HepG2 (cell line): ENCODE measurements around the gene FAM32A. TPM values are rescaled to one million over a fixed set of nuclear protein-coding genes. Genes with fewer than 3 reads are reported as not detected.

Source experiments
- ATAC-seq: fragments of 200-7000 bp; cut with Tn5 transposase; 3 replicates; pipeline ENCODE4 v1.9.1; 2020; ENCODE audit warnings: mild to moderate bottlenecking, moderate library complexity
- BruUV-seq: library from RNA; stranded (reverse); fragments of 400-500 nt; replicated peaks from 2 replicates; lab custom pipeline; 2021; lab: Mats Ljungman, UMichigan
- CTCF ChIA-PET: fragments of 300-600 bp; formaldehyde crosslinking; extraction: SDS; loops from one replicate; lab custom pipeline; 2021; ENCODE audit warnings: low total read pairs, inconsistent platforms, low intra/inter-chr PET ratio; lab: Yijun Ruan, JAX
- POLR2A ChIA-PET: fragments of 350-600 bp; sonication (Branson Sonifier 250); formaldehyde crosslinking; loops from one replicate; lab custom pipeline; 2020; ENCODE audit warnings: antibody characterized with exemption, inconsistent platforms; lab: Yijun Ruan, JAX
- DNase-seq: peaks from one replicate; pipeline ENCODE4 v3.0.0-alpha.2; 2015; ENCODE audit warnings: low spot score
- FAIRE-seq: peaks from 3 replicates; lab custom pipeline; 2011; peaks lifted over from hg19 to GRCh38; lab: Jason Lieb, UNC
- H2AFZ ChIP-seq: one replicate; pipeline ENCODE4 v1.6.1; 2011; ENCODE audit warnings: low read length, inconsistent platforms
- H3K27ac ChIP-seq: fragments of 300-600 bp; 3 replicates; pipeline ENCODE4 v1.8.0; 2011; ENCODE audit warnings: mixed run types, mild to moderate bottlenecking, mixed read lengths, low read length, inconsistent platforms; ENCODE audit not compliant: insufficient read depth; ENCODE audit errors: extremely low read length
- H3K27me3 ChIP-seq, 2 experiments: fragments of 200-600 bp in 1 of 2; 2 replicates in 1 of 2; 3 replicates in 1 of 2; pipeline versions ENCODE4 v1.6.0 to v1.8.0; 2011; ENCODE audit warnings: low read length in 2 of 2, mild to moderate bottlenecking in 2 of 2, moderate library complexity in 2 of 2, inconsistent platforms in 1 of 2; ENCODE audit not compliant: insufficient read depth in 2 of 2, control insufficient read depth in 1 of 2
- H3K36me3 ChIP-seq, 2 experiments: fragments of 200-600 bp in 1 of 2; replicated peaks in 1 of 2; 2 replicates in 1 of 2; 3 replicates in 1 of 2; pipeline versions ENCODE4 v1.5.1 to v1.8.0; 2011; ENCODE audit warnings: low read length in 2 of 2, inconsistent platforms in 1 of 2; ENCODE audit not compliant: insufficient read depth in 2 of 2, control insufficient read depth in 1 of 2
- H3K4me1 ChIP-seq: 2 replicates; pipeline ENCODE4 v1.5.1; 2012; ENCODE audit warnings: low read length, inconsistent platforms; ENCODE audit not compliant: insufficient read depth
- H3K4me2 ChIP-seq: 2 replicates; pipeline ENCODE4 v1.6.0; 2011; ENCODE audit warnings: low read depth, low read length, inconsistent platforms
- H3K4me3 ChIP-seq, 3 experiments: fragments of 200-600 bp in 1 of 3; sonication (generic), shearing (Covaris generic) in 1 of 3; replicated peaks in 1 of 3; 2 replicates each; pipeline ENCODE4 v1.5.1; 2011 to 2016; ENCODE audit warnings: low read length in 3 of 3, inconsistent platforms in 2 of 3, low read depth in 2 of 3, mild to moderate bottlenecking in 2 of 3, control low read depth in 1 of 3, mixed read lengths in 1 of 3; ENCODE audit not compliant: insufficient read depth in 1 of 3
- H3K79me2 ChIP-seq: one replicate; pipeline ENCODE4 v1.6.1; 2011; ENCODE audit warnings: low read length, inconsistent platforms; ENCODE audit not compliant: insufficient read depth
- H3K9ac ChIP-seq: 2 replicates; pipeline ENCODE4 v1.6.0; 2011; ENCODE audit warnings: mild to moderate bottlenecking, low read depth, low read length, inconsistent platforms; ENCODE audit not compliant: insufficient read depth
- H3K9me3 ChIP-seq: 2 replicates; pipeline ENCODE4 v1.5.1; 2012; ENCODE audit warnings: mild to moderate bottlenecking, low read length
- H4K20me1 ChIP-seq: 2 replicates; pipeline ENCODE4 v1.6.0; 2011; ENCODE audit warnings: inconsistent platforms, mild to moderate bottlenecking, low read length, moderate library complexity; ENCODE audit not compliant: insufficient read depth
- FOXM1 ChIP-seq: sonication (generic); formaldehyde crosslinking; IDR thresholded peaks from 2 replicates; pipeline ENCODE4 v1.5.0; 2020; ENCODE audit warnings: missing genetic modification reagents
- GTF3A ChIP-seq: sonication (generic); formaldehyde crosslinking; conservative IDR thresholded peaks from 2 replicates; pipeline ENCODE4 v1.4.0; 2020; ENCODE audit warnings: mild to moderate bottlenecking, missing genetic modification reagents
- KDM3A ChIP-seq: IDR thresholded peaks from 2 replicates; pipeline ENCODE4 v1.6.1; 2018; ENCODE audit warnings: low read depth, missing compliant biosample characterization
- RBFOX2 ChIP-seq: fragments of 200-400 bp; formaldehyde crosslinking; IDR thresholded peaks from 2 replicates; pipeline ENCODE4 v1.6.1; 2017; ENCODE audit warnings: low read depth, mild to moderate bottlenecking, low read length
- SP5 ChIP-seq: IDR thresholded peaks from 2 replicates; pipeline ENCODE4 v1.6.1; 2016; ENCODE audit warnings: low read depth, borderline replicate concordance
- ZNF589 ChIP-seq: sonication (generic); formaldehyde crosslinking; conservative IDR thresholded peaks from 2 replicates; pipeline ENCODE4 v1.8.0; 2022; ENCODE audit warnings: mild to moderate bottlenecking, moderate library complexity, missing genetic modification reagents
- WGBS: methylation state at CpG from one replicate; pipeline ENCODE4 v1.1.6; 2017; ENCODE audit warnings: low lambda C conversion rate; 5-methylcytosine and 5-hydroxymethylcytosine counted together
- in situ Hi-C: cut with HindIII; loops from 2 replicates; pipeline ENCODE4 v1.10.0; 2017; ENCODE audit warnings: low pct_unique_long_range_greater_than_20kb; ENCODE audit not compliant: extremely low pct_ligation_motif_present
- intact Hi-C: fragments of 100-400 bp; cut with micrococcal nuclease; formaldehyde crosslinking; loops from one replicate; pipeline ENCODE4 v1.10.0; 2022; ENCODE audit not compliant: unreplicated experiment
- polyA plus RNA-seq, 8 experiments: library from polyadenylated mRNA; depleted of rRNA in 3 of 8; stranded (reverse) in 7 of 8; unstranded in 1 of 8; fragments of >200 nt; fragmentation: Illumina TruSeq in 4 of 8; extraction: Trizol in 4 of 8; gene quantifications; 2 replicates each; pipeline versions ENCODE4 v1.2.1 to v1.2.3, GENCODE V29; 2011 to 2016; ENCODE audit warnings: low read depth in 4 of 8, missing spikeins in 1 of 8, mixed read lengths in 1 of 8; ENCODE audit not compliant: insufficient read depth in 1 of 8
- total RNA-seq, 5 experiments: library from RNA; depleted of rRNA; stranded (reverse); fragments of >200 nt; fragmentation: Illumina TruSeq; extraction: Trizol; gene quantifications; 2 replicates each; pipeline ENCODE4 v1.2.3, GENCODE V29; 2016; ENCODE audit warnings: low read depth in 1 of 5
- TF ChIP-seq, protein P1 (sequence below): sonication (generic); formaldehyde crosslinking; conservative IDR thresholded peaks from 2 replicates; pipeline ENCODE4 v1.5.0; 2020; ENCODE audit warnings: missing genetic modification reagents
- TF ChIP-seq, protein P2 (sequence below): sonication (generic); formaldehyde crosslinking; IDR thresholded peaks from 2 replicates; pipeline ENCODE4 v1.5.1; 2020; ENCODE audit warnings: mild to moderate bottlenecking, missing genetic modification reagents, moderate library complexity
- TF ChIP-seq, protein P3 (sequence below): sonication (generic); formaldehyde crosslinking; IDR thresholded peaks from 2 replicates; pipeline ENCODE4 v1.4.0; 2020; ENCODE audit warnings: missing genetic modification reagents, borderline replicate concordance
- TF ChIP-seq, protein P4 (sequence below): sonication (generic); formaldehyde crosslinking; IDR thresholded peaks from 2 replicates; pipeline ENCODE4 v1.9.0; 2021; ENCODE audit warnings: missing genetic modification reagents, borderline replicate concordance
- TF ChIP-seq, protein P5 (sequence below): sonication (generic); formaldehyde crosslinking; conservative IDR thresholded peaks from 2 replicates; pipeline ENCODE4 v1.4.0; 2020; ENCODE audit warnings: missing genetic modification reagents
- TF ChIP-seq, protein P6 (sequence below): sonication (generic); formaldehyde crosslinking; IDR thresholded peaks from 2 replicates; pipeline ENCODE4 v1.4.0; 2020; ENCODE audit warnings: missing genetic modification reagents
- TF ChIP-seq, protein P7 (sequence below): sonication (generic); formaldehyde crosslinking; IDR thresholded peaks from 2 replicates; pipeline ENCODE4 v1.4.0; 2020; ENCODE audit warnings: low read depth, mild to moderate bottlenecking, missing genetic modification reagents

The FAM32A gene
- total and polyA plus RNA-seq, 2 of the 13 experiments (the other 11 are each of a cell fraction or from before 2014, with no cell fraction given) = 85.8 to 86.2 TPM

DNA sequence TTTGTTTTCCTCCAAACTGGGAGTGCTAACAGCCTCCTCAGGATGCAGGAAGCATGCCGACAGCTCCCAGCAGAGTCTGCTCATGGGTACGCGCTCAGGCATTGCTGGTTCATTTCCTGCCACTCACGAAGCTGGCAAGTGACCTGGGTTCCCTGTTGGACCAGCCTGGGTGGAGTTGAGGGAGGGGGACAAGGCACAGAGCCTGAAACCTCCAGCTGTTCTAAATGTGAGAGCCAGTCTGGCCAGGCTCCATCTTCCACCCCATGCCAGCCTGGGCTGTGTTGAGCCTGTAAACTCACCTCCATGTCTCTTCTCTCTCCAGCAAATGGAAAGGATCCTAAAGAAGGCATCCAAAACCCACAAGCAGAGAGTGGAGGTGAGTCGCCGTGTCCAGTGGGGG, 5.0 kb downstream of the FAM32A start:
- Histone ChIP-seq H3K27me3 (no peaks in the 10 kb centered on the region; a peak in 1 of 5 replicates), H3K9me3 (no peaks in the 10 kb centered on the region), H3K4me2 (no peak overlapping the region), H3K9ac (no peak overlapping the region), H3K4me1 (peaks cover 12% of the 10 kb centered on the region), H2AFZ (no peak overlapping the region), H3K79me2 (peaks cover 18% of the 10 kb centered on the region), H4K20me1 (no peaks in the 10 kb centered on the region), H3K36me3 (peaks cover 20 to 34% of the 10 kb centered on the region in 2 experiments), H3K4me3 (no peak overlapping the region)
- ChIA-PET POLR2A (no interaction called here), CTCF (no interaction called here)
- ATAC-seq (no peak), FAIRE-seq (no peak)
- intact Hi-C loops = no loop called here
- BruUV-seq = no TSS peak
- no peak for TF ChIP-seq FOXM1 (CRISPR knock-in tag)
- TF ChIP-seq, protein P1, sequence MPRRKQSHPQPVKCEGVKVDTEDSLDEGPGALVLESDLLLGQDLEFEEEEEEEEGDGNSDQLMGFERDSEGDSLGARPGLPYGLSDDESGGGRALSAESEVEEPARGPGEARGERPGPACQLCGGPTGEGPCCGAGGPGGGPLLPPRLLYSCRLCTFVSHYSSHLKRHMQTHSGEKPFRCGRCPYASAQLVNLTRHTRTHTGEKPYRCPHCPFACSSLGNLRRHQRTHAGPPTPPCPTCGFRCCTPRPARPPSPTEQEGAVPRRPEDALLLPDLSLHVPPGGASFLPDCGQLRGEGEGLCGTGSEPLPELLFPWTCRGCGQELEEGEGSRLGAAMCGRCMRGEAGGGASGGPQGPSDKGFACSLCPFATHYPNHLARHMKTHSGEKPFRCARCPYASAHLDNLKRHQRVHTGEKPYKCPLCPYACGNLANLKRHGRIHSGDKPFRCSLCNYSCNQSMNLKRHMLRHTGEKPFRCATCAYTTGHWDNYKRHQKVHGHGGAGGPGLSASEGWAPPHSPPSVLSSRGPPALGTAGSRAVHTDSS (CRISPR knock-in tag) = no peak
- TF ChIP-seq SP5 (CRISPR knock-in tag) = no peak
- TF ChIP-seq, protein P2, sequence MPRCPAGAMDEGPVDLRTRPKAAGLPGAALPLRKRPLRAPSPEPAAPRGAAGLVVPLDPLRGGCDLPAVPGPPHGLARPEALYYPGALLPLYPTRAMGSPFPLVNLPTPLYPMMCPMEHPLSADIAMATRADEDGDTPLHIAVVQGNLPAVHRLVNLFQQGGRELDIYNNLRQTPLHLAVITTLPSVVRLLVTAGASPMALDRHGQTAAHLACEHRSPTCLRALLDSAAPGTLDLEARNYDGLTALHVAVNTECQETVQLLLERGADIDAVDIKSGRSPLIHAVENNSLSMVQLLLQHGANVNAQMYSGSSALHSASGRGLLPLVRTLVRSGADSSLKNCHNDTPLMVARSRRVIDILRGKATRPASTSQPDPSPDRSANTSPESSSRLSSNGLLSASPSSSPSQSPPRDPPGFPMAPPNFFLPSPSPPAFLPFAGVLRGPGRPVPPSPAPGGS (CRISPR knock-in tag) = no peak
- TF ChIP-seq, protein P3, sequence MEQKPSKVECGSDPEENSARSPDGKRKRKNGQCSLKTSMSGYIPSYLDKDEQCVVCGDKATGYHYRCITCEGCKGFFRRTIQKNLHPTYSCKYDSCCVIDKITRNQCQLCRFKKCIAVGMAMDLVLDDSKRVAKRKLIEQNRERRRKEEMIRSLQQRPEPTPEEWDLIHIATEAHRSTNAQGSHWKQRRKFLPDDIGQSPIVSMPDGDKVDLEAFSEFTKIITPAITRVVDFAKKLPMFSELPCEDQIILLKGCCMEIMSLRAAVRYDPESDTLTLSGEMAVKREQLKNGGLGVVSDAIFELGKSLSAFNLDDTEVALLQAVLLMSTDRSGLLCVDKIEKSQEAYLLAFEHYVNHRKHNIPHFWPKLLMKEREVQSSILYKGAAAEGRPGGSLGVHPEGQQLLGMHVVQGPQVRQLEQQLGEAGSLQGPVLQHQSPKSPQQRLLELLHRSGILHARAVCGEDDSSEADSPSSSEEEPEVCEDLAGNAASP = no peak
- no peak for TF ChIP-seq KDM3A (CRISPR knock-in tag)
- TF ChIP-seq, protein P4, sequence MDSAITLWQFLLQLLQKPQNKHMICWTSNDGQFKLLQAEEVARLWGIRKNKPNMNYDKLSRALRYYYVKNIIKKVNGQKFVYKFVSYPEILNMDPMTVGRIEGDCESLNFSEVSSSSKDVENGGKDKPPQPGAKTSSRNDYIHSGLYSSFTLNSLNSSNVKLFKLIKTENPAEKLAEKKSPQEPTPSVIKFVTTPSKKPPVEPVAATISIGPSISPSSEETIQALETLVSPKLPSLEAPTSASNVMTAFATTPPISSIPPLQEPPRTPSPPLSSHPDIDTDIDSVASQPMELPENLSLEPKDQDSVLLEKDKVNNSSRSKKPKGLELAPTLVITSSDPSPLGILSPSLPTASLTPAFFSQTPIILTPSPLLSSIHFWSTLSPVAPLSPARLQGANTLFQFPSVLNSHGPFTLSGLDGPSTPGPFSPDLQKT = no peak
- TF ChIP-seq, protein P5, sequence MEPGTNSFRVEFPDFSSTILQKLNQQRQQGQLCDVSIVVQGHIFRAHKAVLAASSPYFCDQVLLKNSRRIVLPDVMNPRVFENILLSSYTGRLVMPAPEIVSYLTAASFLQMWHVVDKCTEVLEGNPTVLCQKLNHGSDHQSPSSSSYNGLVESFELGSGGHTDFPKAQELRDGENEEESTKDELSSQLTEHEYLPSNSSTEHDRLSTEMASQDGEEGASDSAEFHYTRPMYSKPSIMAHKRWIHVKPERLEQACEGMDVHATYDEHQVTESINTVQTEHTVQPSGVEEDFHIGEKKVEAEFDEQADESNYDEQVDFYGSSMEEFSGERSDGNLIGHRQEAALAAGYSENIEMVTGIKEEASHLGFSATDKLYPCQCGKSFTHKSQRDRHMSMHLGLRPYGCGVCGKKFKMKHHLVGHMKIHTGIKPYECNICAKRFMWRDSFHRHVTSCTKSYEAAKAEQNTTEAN (CRISPR knock-in tag) = no peak
- no peak for TF ChIP-seq GTF3A (CRISPR knock-in tag)
- TF ChIP-seq, protein P6, sequence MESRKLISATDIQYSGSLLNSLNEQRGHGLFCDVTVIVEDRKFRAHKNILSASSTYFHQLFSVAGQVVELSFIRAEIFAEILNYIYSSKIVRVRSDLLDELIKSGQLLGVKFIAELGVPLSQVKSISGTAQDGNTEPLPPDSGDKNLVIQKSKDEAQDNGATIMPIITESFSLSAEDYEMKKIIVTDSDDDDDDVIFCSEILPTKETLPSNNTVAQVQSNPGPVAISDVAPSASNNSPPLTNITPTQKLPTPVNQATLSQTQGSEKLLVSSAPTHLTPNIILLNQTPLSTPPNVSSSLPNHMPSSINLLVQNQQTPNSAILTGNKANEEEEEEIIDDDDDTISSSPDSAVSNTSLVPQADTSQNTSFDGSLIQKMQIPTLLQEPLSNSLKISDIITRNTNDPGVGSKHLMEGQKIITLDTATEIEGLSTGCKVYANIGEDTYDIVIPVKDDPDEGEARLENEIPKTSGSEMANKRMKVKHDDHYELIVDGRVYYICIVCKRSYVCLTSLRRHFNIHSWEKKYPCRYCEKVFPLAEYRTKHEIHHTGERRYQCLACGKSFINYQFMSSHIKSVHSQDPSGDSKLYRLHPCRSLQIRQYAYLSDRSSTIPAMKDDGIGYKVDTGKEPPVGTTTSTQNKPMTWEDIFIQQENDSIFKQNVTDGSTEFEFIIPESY (CRISPR knock-in tag) = no peak
- TF ChIP-seq RBFOX2 = no peak
- TF ChIP-seq, protein P7, sequence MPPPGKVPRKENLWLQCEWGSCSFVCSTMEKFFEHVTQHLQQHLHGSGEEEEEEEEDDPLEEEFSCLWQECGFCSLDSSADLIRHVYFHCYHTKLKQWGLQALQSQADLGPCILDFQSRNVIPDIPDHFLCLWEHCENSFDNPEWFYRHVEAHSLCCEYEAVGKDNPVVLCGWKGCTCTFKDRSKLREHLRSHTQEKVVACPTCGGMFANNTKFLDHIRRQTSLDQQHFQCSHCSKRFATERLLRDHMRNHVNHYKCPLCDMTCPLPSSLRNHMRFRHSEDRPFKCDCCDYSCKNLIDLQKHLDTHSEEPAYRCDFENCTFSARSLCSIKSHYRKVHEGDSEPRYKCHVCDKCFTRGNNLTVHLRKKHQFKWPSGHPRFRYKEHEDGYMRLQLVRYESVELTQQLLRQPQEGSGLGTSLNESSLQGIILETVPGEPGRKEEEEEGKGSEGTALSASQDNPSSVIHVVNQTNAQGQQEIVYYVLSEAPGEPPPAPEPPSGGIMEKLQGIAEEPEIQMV = no peak
- no peak for TF ChIP-seq ZNF589 (CRISPR knock-in tag)
- TF ChIP-seq, all 625 proteins: peak for 0
- H3K27ac ChIP-seq = no peak overlapping the region
- in situ Hi-C loops = no loop called here
- 96% methylated on average over 5 of the region's 6 CpGs for WGBS
- DNase-seq = no peak
